Activated CD4-positive, alpha-beta T cell treated with anti-CD3 and anti-CD28 coated beads for 1 hour (primary cell): ENCODE data around the gene ACSM6.

Experiments used
- DNase-seq: peaks from one replicate; pipeline ENCODE4 v3.0.0-alpha.2; 2020

Gene ACSM6

GRCh38 chr10:95273393-95274312, 79.6 kb downstream of the ACSM6 start:
- DNase-seq: no peak

- DNase-seq: no peak
Measured at GRCh38 chr10:95275726-95276366, 81.8 kb downstream of the ACSM6 start.

- DNase-seq: no peak
Measured at GRCh38 chr10:95276367-95277200, 82.5 kb downstream of the ACSM6 start.

- no peak for DNase-seq
Measured at GRCh38 chr10:95277201-95277570, 83.1 kb downstream of the ACSM6 start.

- DNase-seq: no peak
Measured at GRCh38 chr10:95277614-95278013, 83.6 kb downstream of the ACSM6 start.
